IPS-15b (cell line): ENCODE results near the gene TGFBR2.

Source experiments
- H3K27me3 ChIP-seq: one replicate; pipeline ENCODE4 v1.6.1; 2013; ENCODE audit warnings: low read length; ENCODE audit not compliant: control insufficient read depth, insufficient read depth
- H3K36me3 ChIP-seq: one replicate; pipeline ENCODE4 v1.6.1; 2013; ENCODE audit warnings: low read length; ENCODE audit not compliant: control insufficient read depth, insufficient read depth
- H3K4me1 ChIP-seq: one replicate; pipeline ENCODE4 v1.6.1; 2013; ENCODE audit warnings: mild to moderate bottlenecking, low read length; ENCODE audit not compliant: control insufficient read depth, insufficient read depth
- H3K4me3 ChIP-seq: one replicate; pipeline ENCODE4 v1.5.1; 2013; ENCODE audit warnings: low read depth, low read length
- H3K9ac ChIP-seq: one replicate; pipeline ENCODE4 v1.6.1; 2013; ENCODE audit warnings: low read depth, mild to moderate bottlenecking, low read length
- H3K9me3 ChIP-seq: one replicate; pipeline ENCODE4 v1.6.1; 2013; ENCODE audit warnings: mild to moderate bottlenecking, low read length; ENCODE audit not compliant: control insufficient read depth, insufficient read depth

The TGFBR2 gene

GRCh38 chr3:30686799-30687198 is 80.4 kb downstream of the TGFBR2 start:
- H3K36me3 ChIP-seq = peaks cover 10% of the 10 kb centered on the region
- no peak overlapping the region for H3K4me3 ChIP-seq
- H3K4me1 ChIP-seq = no peaks in the 10 kb centered on the region
- no peak overlapping the region for H3K9ac ChIP-seq
- no peaks in the 10 kb centered on the region for H3K9me3 ChIP-seq
- no peaks in the 10 kb centered on the region for H3K27me3 ChIP-seq

- no peaks in the 10 kb centered on the region for H3K4me1 ChIP-seq
- no peaks in the 10 kb centered on the region for H3K27me3 ChIP-seq
- no peaks in the 10 kb centered on the region for H3K9me3 ChIP-seq
- H3K9ac ChIP-seq = no peak overlapping the region
- no peak overlapping the region for H3K4me3 ChIP-seq
- peaks cover 10% of the 10 kb centered on the region for H3K36me3 ChIP-seq
These were observed 81.6 kb downstream of the TGFBR2 start for GRCh38 chr3:30687930-30688570.

GRCh38 chr3:30688776-30689641 is 82.6 kb downstream of the TGFBR2 start:
- H3K27me3 ChIP-seq = no peaks in the 10 kb centered on the region
- peaks cover 10% of the 10 kb centered on the region for H3K36me3 ChIP-seq
- H3K4me3 ChIP-seq = no peak overlapping the region
- no peaks in the 10 kb centered on the region for H3K9me3 ChIP-seq
- H3K4me1 ChIP-seq = no peaks in the 10 kb centered on the region
- no peak overlapping the region for H3K9ac ChIP-seq

- peaks cover 10% of the 10 kb centered on the region for H3K36me3 ChIP-seq
- no peak overlapping the region for H3K9ac ChIP-seq
- peaks cover 1% of the 10 kb centered on the region for H3K4me1 ChIP-seq
- H3K4me3 ChIP-seq = no peak overlapping the region
- no peaks in the 10 kb centered on the region for H3K9me3 ChIP-seq
- H3K27me3 ChIP-seq = no peaks in the 10 kb centered on the region
These were observed 83.8 kb downstream of the TGFBR2 start for GRCh38 chr3:30690199-30690598.

- Histone ChIP-seq H3K4me3 (no peak overlapping the region), H3K4me1 (peaks cover 11% of the 10 kb centered on the region), H3K36me3 (peaks cover 10% of the 10 kb centered on the region), H3K9me3 (no peaks in the 10 kb centered on the region), H3K27me3 (no peaks in the 10 kb centered on the region), H3K9ac (no peak overlapping the region)
These were observed 85.0 kb downstream of the TGFBR2 start for GRCh38 chr3:30691249-30691880.

- H3K9ac ChIP-seq = no peak overlapping the region
- no peak overlapping the region for H3K4me3 ChIP-seq
- H3K27me3 ChIP-seq = no peaks in the 10 kb centered on the region
- no peaks in the 10 kb centered on the region for H3K9me3 ChIP-seq
- H3K4me1 ChIP-seq = peaks cover 17% of the 10 kb centered on the region
- peaks cover 10% of the 10 kb centered on the region for H3K36me3 ChIP-seq
These were observed 85.5 kb downstream of the TGFBR2 start for GRCh38 chr3:30691944-30692343.

- Histone ChIP-seq H3K27me3 (no peaks in the 10 kb centered on the region), H3K9me3 (no peaks in the 10 kb centered on the region), H3K4me3 (no peak overlapping the region), H3K4me1 (peaks cover 18% of the 10 kb centered on the region), H3K36me3 (peaks cover 10% of the 10 kb centered on the region), H3K9ac (no peak overlapping the region)
These were observed 86.2 kb downstream of the TGFBR2 start for GRCh38 chr3:30692498-30693130.

GRCh38 chr3:30693470-30694120 is 87.2 kb downstream of the TGFBR2 start:
- Histone ChIP-seq H3K9ac (no peak overlapping the region), H3K36me3 (peaks cover 10% of the 10 kb centered on the region), H3K4me3 (no peak overlapping the region)

GRCh38 chr3:30694148-30694547 is 87.7 kb downstream of the TGFBR2 start:
- Histone ChIP-seq H3K9ac (no peak overlapping the region), H3K4me3 (no peak overlapping the region), H3K27me3 (no peaks in the 10 kb centered on the region), H3K36me3 (peaks cover 10% of the 10 kb centered on the region), H3K9me3 (no peaks in the 10 kb centered on the region), H3K4me1 (peaks cover 18% of the 10 kb centered on the region)

More at GRCh38 chr3:30693470-30694120, 87.2 kb downstream of the TGFBR2 start:
- no peaks in the 10 kb centered on the region for H3K9me3 ChIP-seq
- no peaks in the 10 kb centered on the region for H3K27me3 ChIP-seq
- peaks cover 18% of the 10 kb centered on the region for H3K4me1 ChIP-seq

GRCh38 chr3:30694668-30695067 is 88.3 kb downstream of the TGFBR2 start:
- peaks cover 10% of the 10 kb centered on the region for H3K36me3 ChIP-seq

More at GRCh38 chr3:30694668-30695067, 88.3 kb downstream of the TGFBR2 start:
- Histone ChIP-seq H3K4me1 (peaks cover 18% of the 10 kb centered on the region), H3K4me3 (no peak overlapping the region), H3K27me3 (no peaks in the 10 kb centered on the region), H3K9ac (no peak overlapping the region), H3K9me3 (no peaks in the 10 kb centered on the region)
